Sigmoid colon (tissue), 4 donors: ENCODE measurements around the gene MIA2.

Experiments used
- CTCF ChIP-seq, 4 experiments: fragments of 450-650 bp in 3 of 4; fragments of 200-600 bp in 1 of 4; IDR thresholded peaks; one replicate each; pipeline ENCODE4 v1.5.1; 2016 to 2019; ENCODE audit warnings: antibody characterized with exemption in 4 of 4, mild to moderate bottlenecking in 3 of 4, moderate library complexity in 2 of 4
- EP300 ChIP-seq, 4 donors: sonication (generic); formaldehyde crosslinking; IDR thresholded peaks; one replicate each; pipeline ENCODE4 v1.6.1; 2017; ENCODE audit warnings: antibody characterized with exemption in 4 of 4

GRCh38 chr14:39212034-39212433 is 21.7 kb upstream of the MIA2 start:
- TF ChIP-seq CTCF (IDR thresholded peaks at IDR 0.05) (no peak), EP300 (IDR thresholded peaks at IDR 0.05) (no peak)
